ENCODE data around the gene UBE4B. TPM values are rescaled to one million over a fixed set of nuclear protein-coding genes. Genes with fewer than 3 reads are reported as not detected.
A peak's percentile ranks its signal among the peaks of the same experiment; 100 is the strongest.

UBE4B gene
- total RNA-seq, 1 donor from 2014 or later, result 66.7 TPM

DNA sequence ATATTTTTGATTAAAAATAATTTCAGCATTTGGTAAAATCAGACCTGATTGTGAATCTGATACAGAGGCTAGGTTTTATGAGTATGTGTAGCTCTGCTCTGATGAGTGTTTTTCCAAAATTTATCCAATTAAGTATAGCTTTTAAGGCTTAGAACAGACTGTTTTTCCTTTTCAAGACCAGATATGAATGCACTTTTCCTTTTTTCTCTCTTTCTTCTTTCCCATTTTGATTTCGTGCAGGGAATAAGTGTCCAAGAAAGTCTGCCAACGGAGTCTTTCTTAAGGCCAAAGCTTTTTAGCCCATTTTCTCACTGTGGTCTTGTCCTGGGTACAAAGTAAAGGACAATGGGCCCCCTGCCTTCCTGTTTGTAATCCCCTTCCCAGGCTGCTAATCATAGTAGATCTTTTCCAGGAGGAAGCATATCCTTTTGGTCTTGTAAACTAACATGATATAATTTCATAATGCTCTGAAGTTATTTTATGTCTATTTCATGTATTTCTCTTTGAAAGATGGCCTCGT lies 180.5 kb downstream of the UBE4B start:
- Histone ChIP-seq H3K79me2 (ENCODE audit: low read depth) (peaks cover 76% of the 10 kb centered on the region), H3K9ac (no peak overlapping the region), H3K4me1 (peaks cover 34% of the 10 kb centered on the region), H3K9me3 (ENCODE audit: low read depth) (no peaks in the 10 kb centered on the region), H3K27me3 (peaks cover 8% of the 10 kb centered on the region), H3K36me3 (no peaks in the 10 kb centered on the region), H3F3A (ENCODE audit: low read depth) (peaks cover 30% of the 10 kb centered on the region), H2AFZ (replicated peaks) (no peak overlapping the region), H3K27ac (no peak overlapping the region), H3K4me2 (peak overlapping the region; percentile 86), H4K20me1 (ENCODE audit: low read depth) (peaks cover 71% of the 10 kb centered on the region), H3K4me3 (peak overlapping the region; percentile 30)
- Mint-ChIP-seq H3K4me1 (peaks cover 60% of the 10 kb centered on the region), H3K4me3 (peak overlapping the region; percentile 77), H3K27me3 (ENCODE audit: insufficient read depth, low read depth) (peaks cover 5% of the 10 kb centered on the region), H3K9me3 (no peaks in the 10 kb centered on the region), H3K27ac (peak overlapping the region; percentile 48), H3K36me3 (peaks cover 1% of the 10 kb centered on the region)
- TF ChIP-seq EZH2 (IDR thresholded peaks at IDR 0.05) (no peak), EZH2phosphoT487 (IDR thresholded peaks at IDR 0.05) (no peak)
- TF ChIP-seq, protein P1, sequence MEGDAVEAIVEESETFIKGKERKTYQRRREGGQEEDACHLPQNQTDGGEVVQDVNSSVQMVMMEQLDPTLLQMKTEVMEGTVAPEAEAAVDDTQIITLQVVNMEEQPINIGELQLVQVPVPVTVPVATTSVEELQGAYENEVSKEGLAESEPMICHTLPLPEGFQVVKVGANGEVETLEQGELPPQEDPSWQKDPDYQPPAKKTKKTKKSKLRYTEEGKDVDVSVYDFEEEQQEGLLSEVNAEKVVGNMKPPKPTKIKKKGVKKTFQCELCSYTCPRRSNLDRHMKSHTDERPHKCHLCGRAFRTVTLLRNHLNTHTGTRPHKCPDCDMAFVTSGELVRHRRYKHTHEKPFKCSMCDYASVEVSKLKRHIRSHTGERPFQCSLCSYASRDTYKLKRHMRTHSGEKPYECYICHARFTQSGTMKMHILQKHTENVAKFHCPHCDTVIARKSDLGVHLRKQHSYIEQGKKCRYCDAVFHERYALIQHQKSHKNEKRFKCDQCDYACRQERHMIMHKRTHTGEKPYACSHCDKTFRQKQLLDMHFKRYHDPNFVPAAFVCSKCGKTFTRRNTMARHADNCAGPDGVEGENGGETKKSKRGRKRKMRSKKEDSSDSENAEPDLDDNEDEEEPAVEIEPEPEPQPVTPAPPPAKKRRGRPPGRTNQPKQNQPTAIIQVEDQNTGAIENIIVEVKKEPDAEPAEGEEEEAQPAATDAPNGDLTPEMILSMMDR (IDR thresholded peaks at IDR 0.05), result no peak
- DNase-seq (ENCODE audit: low spot score), result peak; percentile 75

DNA sequence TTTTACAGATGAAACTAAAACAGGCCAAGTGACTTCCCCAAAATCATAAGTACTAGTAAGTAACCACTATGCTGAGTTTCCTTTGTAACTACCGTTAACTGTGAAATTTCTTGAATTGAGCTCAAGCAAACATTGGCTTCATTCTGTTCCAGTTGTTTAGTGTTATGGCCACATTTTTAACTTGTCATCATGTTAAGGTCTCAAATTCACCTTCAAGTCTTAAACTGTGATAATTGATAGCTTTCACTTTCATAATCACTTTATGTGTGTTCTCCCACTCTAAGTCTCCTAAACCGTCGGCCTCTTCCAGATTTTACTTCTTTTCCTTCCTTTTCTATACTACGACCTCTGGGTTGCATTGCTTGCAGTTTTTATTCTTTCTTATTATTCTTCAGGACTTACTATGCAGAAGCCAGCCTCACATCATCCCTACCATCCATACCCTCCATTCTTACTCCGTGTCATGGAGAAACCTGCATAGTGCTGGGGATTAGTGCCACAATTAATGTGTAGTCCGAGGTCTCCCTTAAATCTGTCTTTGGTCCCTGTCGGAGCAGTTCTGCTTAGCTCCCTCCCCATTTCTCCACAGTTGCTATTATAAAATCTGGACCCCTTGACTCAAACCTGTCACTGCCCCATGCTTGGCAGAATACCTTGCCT lies 183.5 kb downstream of the UBE4B start:
- Mint-ChIP-seq H3K4me3 (no peak overlapping the region), H3K27me3 (ENCODE audit: insufficient read depth, low read depth) (peaks cover 2% of the 10 kb centered on the region), H3K27ac (no peak overlapping the region), H3K9me3 (no peaks in the 10 kb centered on the region), H3K36me3 (peaks cover 6% of the 10 kb centered on the region), H3K4me1 (peaks cover 46% of the 10 kb centered on the region)
- Histone ChIP-seq H3K4me1 (peaks cover 30% of the 10 kb centered on the region), H3K27me3 (no peaks in the 10 kb centered on the region), H3K4me3 (no peak overlapping the region), H3K9me3 (ENCODE audit: low read depth) (no peaks in the 10 kb centered on the region), H4K20me1 (ENCODE audit: low read depth) (peaks cover 99% of the 10 kb centered on the region), H3F3A (ENCODE audit: low read depth) (peaks cover 28% of the 10 kb centered on the region), H3K27ac (no peak overlapping the region), H3K79me2 (ENCODE audit: low read depth) (peaks cover 100% of the 10 kb centered on the region), H3K4me2 (peak overlapping the region; percentile 27), H3K36me3 (no peaks in the 10 kb centered on the region), H2AFZ (replicated peaks) (no peak overlapping the region), H3K9ac (no peak overlapping the region)
- TF ChIP-seq EZH2phosphoT487 (IDR thresholded peaks at IDR 0.05), result no peak
- DNase-seq (ENCODE audit: low spot score), result no peak

DNA sequence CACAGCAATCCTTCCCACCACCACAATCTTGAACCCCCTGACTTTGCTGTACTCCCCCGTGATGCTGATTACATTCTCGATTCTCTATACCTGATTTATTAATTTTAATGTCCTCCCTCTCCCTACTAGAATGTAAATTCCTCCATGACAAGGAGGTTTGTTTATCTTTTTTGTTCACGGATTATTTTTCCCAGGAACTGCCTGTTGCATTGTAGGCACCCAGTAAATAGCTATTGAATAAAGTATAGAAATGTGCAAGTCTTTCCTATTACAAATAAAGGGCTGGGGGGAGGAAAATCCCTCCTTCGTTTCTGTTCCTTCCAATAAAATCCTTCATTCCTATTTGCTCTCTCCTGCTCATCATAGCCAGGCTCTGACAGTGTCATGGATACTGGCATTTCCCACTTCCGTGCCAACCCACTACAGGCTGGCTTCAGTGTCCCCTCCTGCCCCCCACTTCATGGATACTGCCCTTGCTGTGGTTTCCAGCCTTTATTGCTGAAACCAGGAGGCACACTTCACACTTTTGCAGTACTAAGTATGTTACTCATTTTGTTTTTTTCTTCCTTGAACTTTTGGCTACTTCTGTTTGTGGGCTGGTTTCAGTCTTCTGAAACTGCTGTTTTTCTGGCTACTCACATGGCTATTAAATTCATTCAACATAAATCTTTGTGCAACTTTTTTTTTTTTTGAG lies 185.1 kb downstream of the UBE4B start:
- H3K27ac ChIP-seq, result no peak overlapping the region

More for the DNA sequence above, 185.1 kb downstream of the UBE4B start:
- Histone ChIP-seq H3K9me3 (ENCODE audit: low read depth) (no peaks in the 10 kb centered on the region), H4K20me1 (ENCODE audit: low read depth) (peaks cover 98% of the 10 kb centered on the region), H3K4me2 (no peak overlapping the region), H2AFZ (replicated peaks) (no peak overlapping the region), H3K79me2 (ENCODE audit: low read depth) (peaks cover 100% of the 10 kb centered on the region), H3K4me3 (no peak overlapping the region), H3F3A (ENCODE audit: low read depth) (peaks cover 18% of the 10 kb centered on the region), H3K9ac (no peak overlapping the region), H3K4me1 (peaks cover 16% of the 10 kb centered on the region), H3K36me3 (no peaks in the 10 kb centered on the region), H3K27me3 (no peaks in the 10 kb centered on the region)
- TF ChIP-seq EZH2 (IDR thresholded peaks at IDR 0.05) (no peak), EZH2phosphoT487 (IDR thresholded peaks at IDR 0.05) (no peak)
- TF ChIP-seq, protein P1 (IDR thresholded peaks at IDR 0.05), result no peak
- DNase-seq (ENCODE audit: low spot score), result no peak
- H3K27me3 Mint-ChIP-seq (ENCODE audit: insufficient read depth, low read depth), result peaks cover 2% of the 10 kb centered on the region
- H3K36me3 Mint-ChIP-seq, result peaks cover 18% of the 10 kb centered on the region
- H3K27ac Mint-ChIP-seq, result peak overlapping the region; percentile 75
- H3K4me1 Mint-ChIP-seq, result peaks cover 36% of the 10 kb centered on the region
- no peak overlapping the region for H3K4me3 Mint-ChIP-seq
- H3K9me3 Mint-ChIP-seq, result peaks cover 5% of the 10 kb centered on the region
